Measurements from ENCODE around the gene SYCP2L. TPM values are rescaled to one million over a fixed set of nuclear protein-coding genes. Genes with fewer than 3 reads are reported as not detected.
"Not testable (repeated sequence)": the region's sequence is repeated elsewhere in the genome, so short reads cannot be mapped to it uniquely, and the experiment has no call there.

The SYCP2L gene
- total RNA-seq, 1 donor from 2014 or later = 6.4 TPM

GRCh38 chr6:10999994-11000393 is 113.1 kb downstream of the SYCP2L start:
- H3K36me3 Mint-ChIP-seq (ENCODE audit: low read depth, unreplicated experiment) = peaks cover 2% of the 10 kb centered on the region
- H3K9me3 ChIP-seq (ENCODE audit: insufficient read depth, low read depth, low read length) = no peaks in the 10 kb centered on the region
- H3K27me3 ChIP-seq (ENCODE audit: insufficient read depth, low read length) = peaks cover 4% of the 10 kb centered on the region
- H3K4me3 Mint-ChIP-seq (ENCODE audit: unreplicated experiment) = no peak overlapping the region
- peaks cover 4% of the 10 kb centered on the region for H3K4me1 ChIP-seq (ENCODE audit: insufficient read depth, low read length)
- peak overlapping the region; percentile 40 for H3K4me2 ChIP-seq (ENCODE audit: low read length)
- no peaks in the 10 kb centered on the region for H4K20me1 ChIP-seq (ENCODE audit: insufficient read depth, low read length)
- H3K79me2 ChIP-seq (ENCODE audit: insufficient read depth, low read length) = no peaks in the 10 kb centered on the region
- DNase-seq (ENCODE audit: low read depth) (peak; percentile 75), FAIRE-seq (no peak)
- no peak overlapping the region for H3K27ac Mint-ChIP-seq (ENCODE audit: unreplicated experiment)
- no peaks in the 10 kb centered on the region for H3K27me3 Mint-ChIP-seq (ENCODE audit: low read depth, unreplicated experiment)
- no peak overlapping the region for H3K9ac ChIP-seq (ENCODE audit: low read length)
- peaks cover 3% of the 10 kb centered on the region for H3K9me3 Mint-ChIP-seq (ENCODE audit: unreplicated experiment)
- H3K4me1 Mint-ChIP-seq (ENCODE audit: low read depth, unreplicated experiment) = peaks cover 5% of the 10 kb centered on the region
- H2AFZ ChIP-seq (ENCODE audit: low read depth, low read length) = no peak overlapping the region
- no peak for TF ChIP-seq EZH2 (IDR thresholded peaks at IDR 0.05; ENCODE audit: insufficient read depth, low read length)
- no peak overlapping the region for H3K4me3 ChIP-seq (ENCODE audit: insufficient read depth, low read depth, low read length)
- H3K36me3 ChIP-seq (ENCODE audit: insufficient read depth, low read length) = no peaks in the 10 kb centered on the region
- H3K27ac ChIP-seq (ENCODE audit: low read depth, low read length) = no peak overlapping the region

GRCh38 chr6:11002176-11002575 is 115.3 kb downstream of the SYCP2L start:
- H3K4me3 Mint-ChIP-seq (ENCODE audit: unreplicated experiment) = no peak overlapping the region
- no peak overlapping the region for H3K4me3 ChIP-seq (ENCODE audit: insufficient read depth, low read depth, low read length)
- H3K9me3 Mint-ChIP-seq (ENCODE audit: unreplicated experiment) = peaks cover 3% of the 10 kb centered on the region
- no peaks in the 10 kb centered on the region for H3K27me3 Mint-ChIP-seq (ENCODE audit: low read depth, unreplicated experiment)
- no peaks in the 10 kb centered on the region for H3K79me2 ChIP-seq (ENCODE audit: insufficient read depth, low read length)
- H3K27ac Mint-ChIP-seq (ENCODE audit: unreplicated experiment) = no peak overlapping the region
- TF ChIP-seq, protein P1, sequence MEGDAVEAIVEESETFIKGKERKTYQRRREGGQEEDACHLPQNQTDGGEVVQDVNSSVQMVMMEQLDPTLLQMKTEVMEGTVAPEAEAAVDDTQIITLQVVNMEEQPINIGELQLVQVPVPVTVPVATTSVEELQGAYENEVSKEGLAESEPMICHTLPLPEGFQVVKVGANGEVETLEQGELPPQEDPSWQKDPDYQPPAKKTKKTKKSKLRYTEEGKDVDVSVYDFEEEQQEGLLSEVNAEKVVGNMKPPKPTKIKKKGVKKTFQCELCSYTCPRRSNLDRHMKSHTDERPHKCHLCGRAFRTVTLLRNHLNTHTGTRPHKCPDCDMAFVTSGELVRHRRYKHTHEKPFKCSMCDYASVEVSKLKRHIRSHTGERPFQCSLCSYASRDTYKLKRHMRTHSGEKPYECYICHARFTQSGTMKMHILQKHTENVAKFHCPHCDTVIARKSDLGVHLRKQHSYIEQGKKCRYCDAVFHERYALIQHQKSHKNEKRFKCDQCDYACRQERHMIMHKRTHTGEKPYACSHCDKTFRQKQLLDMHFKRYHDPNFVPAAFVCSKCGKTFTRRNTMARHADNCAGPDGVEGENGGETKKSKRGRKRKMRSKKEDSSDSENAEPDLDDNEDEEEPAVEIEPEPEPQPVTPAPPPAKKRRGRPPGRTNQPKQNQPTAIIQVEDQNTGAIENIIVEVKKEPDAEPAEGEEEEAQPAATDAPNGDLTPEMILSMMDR (IDR thresholded peaks at IDR 0.05; ENCODE audit: insufficient read depth, low read depth, low read length) = no peak
- FAIRE-seq = no peak
- peaks cover 2% of the 10 kb centered on the region for H3K36me3 Mint-ChIP-seq (ENCODE audit: low read depth, unreplicated experiment)
- H3K4me2 ChIP-seq (ENCODE audit: low read length) = no peak overlapping the region
- peaks cover 4% of the 10 kb centered on the region for H3K27me3 ChIP-seq (ENCODE audit: insufficient read depth, low read length)
- H3K9me3 ChIP-seq (ENCODE audit: insufficient read depth, low read depth, low read length) = no peaks in the 10 kb centered on the region
- peaks cover 20% of the 10 kb centered on the region for H3K4me1 Mint-ChIP-seq (ENCODE audit: low read depth, unreplicated experiment)
- no peak overlapping the region for H3K27ac ChIP-seq (ENCODE audit: low read depth, low read length)
- no peaks in the 10 kb centered on the region for H4K20me1 ChIP-seq (ENCODE audit: insufficient read depth, low read length)
- H3K9ac ChIP-seq (ENCODE audit: low read length) = no peak overlapping the region
- no peak overlapping the region for H2AFZ ChIP-seq (ENCODE audit: low read depth, low read length)
- no peak for DNase-seq (ENCODE audit: low read depth)
- H3K36me3 ChIP-seq (ENCODE audit: insufficient read depth, low read length) = no peaks in the 10 kb centered on the region
- H3K4me1 ChIP-seq (ENCODE audit: insufficient read depth, low read length) = peaks cover 4% of the 10 kb centered on the region

- not testable (repeated sequence) for H3K27me3 ChIP-seq (ENCODE audit: insufficient read depth, low read length); H3K36me3 ChIP-seq (ENCODE audit: insufficient read depth, low read length); H3K9me3 Mint-ChIP-seq (ENCODE audit: unreplicated experiment); H2AFZ ChIP-seq (ENCODE audit: low read depth, low read length); H4K20me1 ChIP-seq (ENCODE audit: insufficient read depth, low read length); H3K27ac Mint-ChIP-seq (ENCODE audit: unreplicated experiment); DNase-seq (ENCODE audit: low read depth); H3K4me2 ChIP-seq (ENCODE audit: low read length); H3K4me3 Mint-ChIP-seq (ENCODE audit: unreplicated experiment); H3K9me3 ChIP-seq (ENCODE audit: insufficient read depth, low read depth, low read length); H3K27me3 Mint-ChIP-seq (ENCODE audit: low read depth, unreplicated experiment); H3K27ac ChIP-seq (ENCODE audit: low read depth, low read length); H3K9ac ChIP-seq (ENCODE audit: low read length); H3K4me3 ChIP-seq (ENCODE audit: insufficient read depth, low read depth, low read length); FAIRE-seq; H3K79me2 ChIP-seq (ENCODE audit: insufficient read depth, low read length); H3K36me3 Mint-ChIP-seq (ENCODE audit: low read depth, unreplicated experiment)
- peaks cover 13% of the 10 kb centered on the region for H3K4me1 ChIP-seq (ENCODE audit: insufficient read depth, low read length)
- peaks cover 31% of the 10 kb centered on the region for H3K4me1 Mint-ChIP-seq (ENCODE audit: low read depth, unreplicated experiment)
These were observed 116.4 kb downstream of the SYCP2L start for GRCh38 chr6:11003297-11003696.

- H3K9me3 Mint-ChIP-seq (ENCODE audit: unreplicated experiment) = no peaks in the 10 kb centered on the region
- no peaks in the 10 kb centered on the region for H3K9me3 ChIP-seq (ENCODE audit: insufficient read depth, low read depth, low read length)
- H3K4me3 ChIP-seq (ENCODE audit: insufficient read depth, low read depth, low read length) = no peak overlapping the region
- no peaks in the 10 kb centered on the region for H4K20me1 ChIP-seq (ENCODE audit: insufficient read depth, low read length)
- no peak overlapping the region for H3K9ac ChIP-seq (ENCODE audit: low read length)
- H3K36me3 ChIP-seq (ENCODE audit: insufficient read depth, low read length) = no peaks in the 10 kb centered on the region
- H3K4me2 ChIP-seq (ENCODE audit: low read length) = no peak overlapping the region
- H3K4me3 Mint-ChIP-seq (ENCODE audit: unreplicated experiment) = no peak overlapping the region
- H3K27ac Mint-ChIP-seq (ENCODE audit: unreplicated experiment) = peak overlapping the region; percentile 10
- H2AFZ ChIP-seq (ENCODE audit: low read depth, low read length) = no peak overlapping the region
- no peak for FAIRE-seq
- peaks cover 24% of the 10 kb centered on the region for H3K4me1 ChIP-seq (ENCODE audit: insufficient read depth, low read length)
- no peaks in the 10 kb centered on the region for H3K36me3 Mint-ChIP-seq (ENCODE audit: low read depth, unreplicated experiment)
- no peak for TF ChIP-seq EZH2 (IDR thresholded peaks at IDR 0.05; ENCODE audit: insufficient read depth, low read length)
- TF ChIP-seq, protein P1 (IDR thresholded peaks at IDR 0.05; ENCODE audit: insufficient read depth, low read depth, low read length) = no peak
- no peak overlapping the region for H3K27ac ChIP-seq (ENCODE audit: low read depth, low read length)
- no peaks in the 10 kb centered on the region for H3K79me2 ChIP-seq (ENCODE audit: insufficient read depth, low read length)
- no peak for DNase-seq (ENCODE audit: low read depth)
- H3K27me3 Mint-ChIP-seq (ENCODE audit: low read depth, unreplicated experiment) = no peaks in the 10 kb centered on the region
- peaks cover 4% of the 10 kb centered on the region for H3K27me3 ChIP-seq (ENCODE audit: insufficient read depth, low read length)
- peaks cover 38% of the 10 kb centered on the region for H3K4me1 Mint-ChIP-seq (ENCODE audit: low read depth, unreplicated experiment)
These were observed 119.2 kb downstream of the SYCP2L start for GRCh38 chr6:11006061-11006460.
